ENCODE measurements around the gene PRELP.

PRELP gene

DNA sequence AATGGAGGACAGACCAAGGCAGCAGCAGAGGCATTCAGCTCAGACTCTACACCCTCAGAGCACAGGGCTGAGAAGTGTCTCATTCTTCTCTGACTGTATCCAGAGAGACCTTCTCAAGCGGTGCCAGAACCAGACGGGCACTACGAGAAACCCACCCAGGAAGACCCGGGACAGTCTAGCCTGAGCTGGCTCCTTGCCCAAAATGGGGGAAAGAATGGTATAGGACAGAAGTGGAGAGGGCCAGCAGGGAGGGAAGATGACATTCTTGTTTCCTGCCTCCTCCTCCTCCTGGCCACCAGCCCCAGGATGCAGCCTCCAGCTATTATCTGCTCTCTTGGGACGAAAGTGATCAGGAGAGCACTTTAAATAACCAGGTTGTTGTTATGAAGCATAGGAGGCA lies 22.6 kb upstream of the PRELP start:
- TF ChIP-seq, protein P1, sequence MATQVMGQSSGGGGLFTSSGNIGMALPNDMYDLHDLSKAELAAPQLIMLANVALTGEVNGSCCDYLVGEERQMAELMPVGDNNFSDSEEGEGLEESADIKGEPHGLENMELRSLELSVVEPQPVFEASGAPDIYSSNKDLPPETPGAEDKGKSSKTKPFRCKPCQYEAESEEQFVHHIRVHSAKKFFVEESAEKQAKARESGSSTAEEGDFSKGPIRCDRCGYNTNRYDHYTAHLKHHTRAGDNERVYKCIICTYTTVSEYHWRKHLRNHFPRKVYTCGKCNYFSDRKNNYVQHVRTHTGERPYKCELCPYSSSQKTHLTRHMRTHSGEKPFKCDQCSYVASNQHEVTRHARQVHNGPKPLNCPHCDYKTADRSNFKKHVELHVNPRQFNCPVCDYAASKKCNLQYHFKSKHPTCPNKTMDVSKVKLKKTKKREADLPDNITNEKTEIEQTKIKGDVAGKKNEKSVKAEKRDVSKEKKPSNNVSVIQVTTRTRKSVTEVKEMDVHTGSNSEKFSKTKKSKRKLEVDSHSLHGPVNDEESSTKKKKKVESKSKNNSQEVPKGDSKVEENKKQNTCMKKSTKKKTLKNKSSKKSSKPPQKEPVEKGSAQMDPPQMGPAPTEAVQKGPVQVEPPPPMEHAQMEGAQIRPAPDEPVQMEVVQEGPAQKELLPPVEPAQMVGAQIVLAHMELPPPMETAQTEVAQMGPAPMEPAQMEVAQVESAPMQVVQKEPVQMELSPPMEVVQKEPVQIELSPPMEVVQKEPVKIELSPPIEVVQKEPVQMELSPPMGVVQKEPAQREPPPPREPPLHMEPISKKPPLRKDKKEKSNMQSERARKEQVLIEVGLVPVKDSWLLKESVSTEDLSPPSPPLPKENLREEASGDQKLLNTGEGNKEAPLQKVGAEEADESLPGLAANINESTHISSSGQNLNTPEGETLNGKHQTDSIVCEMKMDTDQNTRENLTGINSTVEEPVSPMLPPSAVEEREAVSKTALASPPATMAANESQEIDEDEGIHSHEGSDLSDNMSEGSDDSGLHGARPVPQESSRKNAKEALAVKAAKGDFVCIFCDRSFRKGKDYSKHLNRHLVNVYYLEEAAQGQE (IDR thresholded peaks at IDR 0.05; ENCODE audit: insufficient read depth in 1 of 2, low read depth in 2 of 2, low read length in 2 of 2), result no peak
- TF ChIP-seq POLR2AphosphoS5 (IDR thresholded peaks at IDR 0.05; ENCODE audit: low read depth, low read length), result no peak
- no peak for TF ChIP-seq TAF1 (IDR thresholded peaks at IDR 0.05; ENCODE audit: borderline replicate concordance, insufficient read depth, low read length)
- TF ChIP-seq SIN3A (IDR thresholded peaks at IDR 0.05; ENCODE audit: borderline replicate concordance, insufficient read depth, low read length), result no peak

DNA sequence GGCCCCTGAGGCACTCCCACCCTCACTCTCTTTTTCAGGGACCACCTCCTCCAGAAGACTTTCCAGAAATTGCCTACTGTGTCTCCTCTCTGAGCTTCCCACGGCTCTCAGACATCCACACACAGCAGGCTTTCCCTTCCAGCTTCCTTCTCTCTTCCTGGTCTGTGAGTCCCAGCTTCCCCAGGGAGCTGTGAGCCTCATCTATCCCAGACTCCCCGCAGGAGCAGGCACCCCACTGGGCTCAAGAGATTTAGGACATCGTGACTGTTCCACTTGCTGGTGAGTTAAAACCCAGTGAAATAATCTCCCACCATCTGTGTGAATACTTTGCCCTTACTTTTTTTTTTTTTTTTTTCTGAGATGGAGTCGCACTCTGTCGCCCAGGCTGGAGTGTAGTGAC lies 22.0 kb upstream of the PRELP start:
- TF ChIP-seq, protein P1 (IDR thresholded peaks at IDR 0.05; ENCODE audit: insufficient read depth in 1 of 2, low read depth in 2 of 2, low read length in 2 of 2), result no peak
- TF ChIP-seq FOXP2 (optimal IDR thresholded peaks at IDR 0.05; ENCODE audit: borderline replicate concordance, extremely low read depth, extremely low read length, insufficient read depth), result no peak
- TF ChIP-seq TAF1 (IDR thresholded peaks at IDR 0.05; ENCODE audit: borderline replicate concordance, insufficient read depth, low read length), result no peak
- no peak for TF ChIP-seq POLR2AphosphoS5 (IDR thresholded peaks at IDR 0.05; ENCODE audit: low read depth, low read length)
- TF ChIP-seq SIN3A (IDR thresholded peaks at IDR 0.05; ENCODE audit: borderline replicate concordance, insufficient read depth, low read length), result no peak

DNA sequence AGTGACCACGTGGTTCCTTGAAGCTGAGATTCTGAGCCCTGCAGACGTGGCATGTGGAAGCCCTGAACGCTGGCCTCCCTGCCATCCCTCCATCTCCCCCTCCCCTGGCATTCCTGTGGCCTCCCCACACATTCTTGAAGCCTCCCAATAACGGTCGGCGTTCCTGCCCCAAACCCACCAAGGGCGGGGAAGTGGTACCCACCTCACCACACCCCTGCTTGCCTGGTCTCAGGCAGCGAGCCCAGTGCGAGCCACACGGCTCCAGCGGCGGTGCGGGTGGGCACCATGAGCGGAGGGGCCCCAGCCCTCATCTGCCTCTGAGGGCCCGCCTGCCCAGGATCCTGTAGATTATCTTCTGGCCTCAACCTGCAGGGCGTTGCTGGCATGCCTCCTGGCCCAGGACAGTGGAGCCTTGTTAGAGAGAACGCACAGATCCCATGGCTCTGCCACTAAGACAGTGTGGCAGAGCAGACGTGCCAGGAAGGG lies 20.6 kb upstream of the PRELP start:
- TF ChIP-seq POLR2AphosphoS5 (IDR thresholded peaks at IDR 0.05; ENCODE audit: low read depth, low read length) (no peak), FOXP2 (optimal IDR thresholded peaks at IDR 0.05; ENCODE audit: borderline replicate concordance, extremely low read depth, extremely low read length, insufficient read depth) (no peak), TAF1 (IDR thresholded peaks at IDR 0.05; ENCODE audit: borderline replicate concordance, insufficient read depth, low read length) (no peak), SIN3A (IDR thresholded peaks at IDR 0.05; ENCODE audit: borderline replicate concordance, insufficient read depth, low read length) (no peak)
- TF ChIP-seq, protein P1 (IDR thresholded peaks at IDR 0.05; ENCODE audit: insufficient read depth in 1 of 2, low read depth in 2 of 2, low read length in 2 of 2), result no peak

DNA sequence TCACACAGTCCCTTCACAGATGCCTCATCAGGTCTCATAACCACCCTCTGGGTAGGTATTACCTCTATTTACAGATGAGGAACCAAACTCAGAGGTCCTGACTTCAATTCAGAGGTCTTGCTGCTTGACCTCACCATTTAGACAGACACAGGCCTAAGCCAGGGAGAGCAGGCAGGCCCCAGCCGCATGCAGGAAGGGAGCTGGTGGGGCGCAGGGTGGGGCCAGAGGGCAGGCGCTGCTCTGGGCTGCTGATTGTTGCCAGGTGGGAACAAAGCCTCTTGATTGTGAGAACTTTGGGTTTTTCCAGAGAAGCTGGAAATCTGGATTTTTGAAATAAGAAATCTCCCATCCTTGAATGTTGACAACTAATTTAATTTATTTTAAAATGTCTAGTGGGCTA lies 19.9 kb upstream of the PRELP start:
- TF ChIP-seq, protein P1 (IDR thresholded peaks at IDR 0.05; ENCODE audit: insufficient read depth in 1 of 2, low read depth in 2 of 2, low read length in 2 of 2), result no peak
- TF ChIP-seq TAF1 (IDR thresholded peaks at IDR 0.05; ENCODE audit: borderline replicate concordance, insufficient read depth, low read length) (no peak), FOXP2 (optimal IDR thresholded peaks at IDR 0.05; ENCODE audit: borderline replicate concordance, extremely low read depth, extremely low read length, insufficient read depth) (no peak), SIN3A (IDR thresholded peaks at IDR 0.05; ENCODE audit: borderline replicate concordance, insufficient read depth, low read length) (no peak), POLR2AphosphoS5 (IDR thresholded peaks at IDR 0.05; ENCODE audit: low read depth, low read length) (no peak)

DNA sequence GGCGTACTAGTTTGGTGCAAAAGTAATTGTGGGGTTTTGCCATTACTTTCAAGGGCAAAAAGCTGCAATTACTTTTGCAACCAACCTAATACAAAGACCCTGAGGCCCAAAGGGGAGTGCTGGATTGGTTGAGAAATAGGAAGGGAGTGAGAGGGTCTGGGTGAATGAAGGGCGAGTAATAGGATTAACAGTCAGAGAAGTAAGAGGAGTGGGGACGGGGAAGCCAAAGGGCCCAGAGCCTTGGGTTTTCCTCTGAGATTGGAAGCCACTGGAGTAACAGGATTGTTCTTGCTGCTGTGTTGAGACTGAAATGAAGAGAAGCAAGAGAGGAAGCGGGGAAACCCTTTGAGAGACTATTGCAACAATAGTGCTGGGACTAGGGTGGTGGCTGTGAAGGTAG lies 19.0 kb upstream of the PRELP start:
- TF ChIP-seq TAF1 (IDR thresholded peaks at IDR 0.05; ENCODE audit: borderline replicate concordance, insufficient read depth, low read length) (no peak), SIN3A (IDR thresholded peaks at IDR 0.05; ENCODE audit: borderline replicate concordance, insufficient read depth, low read length) (no peak), FOXP2 (optimal IDR thresholded peaks at IDR 0.05; ENCODE audit: borderline replicate concordance, extremely low read depth, extremely low read length, insufficient read depth) (no peak), POLR2AphosphoS5 (IDR thresholded peaks at IDR 0.05; ENCODE audit: low read depth, low read length) (no peak)
- TF ChIP-seq, protein P1 (IDR thresholded peaks at IDR 0.05; ENCODE audit: insufficient read depth in 1 of 2, low read depth in 2 of 2, low read length in 2 of 2), result no peak
